Endothelial cell (in vitro differentiated cells): ENCODE results near the gene BRICD5. TPM values are rescaled to one million over a fixed set of nuclear protein-coding genes. Genes with fewer than 3 reads are reported as not detected.

ENCODE experiments used
- DNase-seq: peaks from one replicate; pipeline ENCODE4 v3.0.0; 2021; ENCODE audit warnings: low spot score
- H3K27ac Mint-ChIP-seq: one replicate; pipeline ENCODE4 v1.8.0; 2021; ENCODE audit warnings: mixed read lengths, inconsistent platforms; ENCODE audit not compliant: unreplicated experiment
- H3K27me3 Mint-ChIP-seq: one replicate; pipeline ENCODE4 v1.8.0; 2021; ENCODE audit warnings: mild to moderate bottlenecking, moderate library complexity, mixed read lengths, inconsistent platforms; ENCODE audit not compliant: unreplicated experiment
- H3K36me3 Mint-ChIP-seq: one replicate; pipeline ENCODE4 v1.8.0; 2021; ENCODE audit warnings: mild to moderate bottlenecking, low read depth, mixed read lengths, inconsistent platforms; ENCODE audit not compliant: unreplicated experiment
- H3K4me1 Mint-ChIP-seq: one replicate; pipeline ENCODE4 v1.8.0; 2021; ENCODE audit warnings: mild to moderate bottlenecking, mixed read lengths, inconsistent platforms; ENCODE audit not compliant: unreplicated experiment
- H3K4me3 Mint-ChIP-seq: one replicate; pipeline ENCODE4 v1.8.0; 2021; ENCODE audit warnings: mild to moderate bottlenecking, mixed read lengths, inconsistent platforms; ENCODE audit not compliant: unreplicated experiment
- H3K9me3 Mint-ChIP-seq: one replicate; pipeline ENCODE4 v1.8.0; 2021; ENCODE audit warnings: mixed read lengths, inconsistent platforms; ENCODE audit not compliant: unreplicated experiment
- total RNA-seq: library from RNA; stranded (reverse); fragmentation: NEBNext Ultra II Directional; extraction: Animal tissue kit (Norgen Biotek cat#: 25700); gene quantifications from one replicate; pipeline ENCODE4 v1.2.1, GENCODE V29; 2021; ENCODE audit not compliant: unreplicated experiment
- TF ChIP-seq, protein P1 (sequence below): fragments of 200-600 bp; sonication (generic); IDR thresholded peaks from one replicate; pipeline ENCODE4 v1.5.0; 2021; ENCODE audit warnings: antibody characterized with exemption; ENCODE audit not compliant: unreplicated experiment

BRICD5 gene
- total RNA-seq, 1 donor from 2014 or later = 21.1 TPM

DNA sequence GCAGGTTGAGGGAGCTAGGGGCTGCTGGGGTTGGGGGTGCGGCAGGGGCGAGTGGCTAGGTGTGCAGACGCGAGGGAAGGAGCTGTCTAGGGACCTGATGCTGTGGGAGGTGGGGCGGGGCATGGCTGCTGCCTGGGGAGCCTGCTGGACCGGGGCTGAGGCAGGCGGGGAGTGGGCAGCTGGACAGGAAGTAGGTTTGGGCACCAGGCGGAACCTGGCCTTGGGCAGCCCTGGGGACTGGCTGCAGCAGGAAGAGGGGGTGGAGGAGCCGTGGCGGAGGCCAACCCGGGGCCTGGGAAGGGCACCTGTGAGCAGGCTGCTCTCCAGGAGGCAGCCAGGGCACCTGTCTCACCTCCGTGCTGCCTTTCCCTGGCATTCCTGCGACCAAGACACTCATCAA is 19.7 kb upstream of the BRICD5 start:
- TF ChIP-seq, protein P1, sequence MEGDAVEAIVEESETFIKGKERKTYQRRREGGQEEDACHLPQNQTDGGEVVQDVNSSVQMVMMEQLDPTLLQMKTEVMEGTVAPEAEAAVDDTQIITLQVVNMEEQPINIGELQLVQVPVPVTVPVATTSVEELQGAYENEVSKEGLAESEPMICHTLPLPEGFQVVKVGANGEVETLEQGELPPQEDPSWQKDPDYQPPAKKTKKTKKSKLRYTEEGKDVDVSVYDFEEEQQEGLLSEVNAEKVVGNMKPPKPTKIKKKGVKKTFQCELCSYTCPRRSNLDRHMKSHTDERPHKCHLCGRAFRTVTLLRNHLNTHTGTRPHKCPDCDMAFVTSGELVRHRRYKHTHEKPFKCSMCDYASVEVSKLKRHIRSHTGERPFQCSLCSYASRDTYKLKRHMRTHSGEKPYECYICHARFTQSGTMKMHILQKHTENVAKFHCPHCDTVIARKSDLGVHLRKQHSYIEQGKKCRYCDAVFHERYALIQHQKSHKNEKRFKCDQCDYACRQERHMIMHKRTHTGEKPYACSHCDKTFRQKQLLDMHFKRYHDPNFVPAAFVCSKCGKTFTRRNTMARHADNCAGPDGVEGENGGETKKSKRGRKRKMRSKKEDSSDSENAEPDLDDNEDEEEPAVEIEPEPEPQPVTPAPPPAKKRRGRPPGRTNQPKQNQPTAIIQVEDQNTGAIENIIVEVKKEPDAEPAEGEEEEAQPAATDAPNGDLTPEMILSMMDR = no peak
- Mint-ChIP-seq H3K27me3 (peaks cover 3% of the 10 kb centered on the region), H3K36me3 (no peaks in the 10 kb centered on the region), H3K9me3 (no peaks in the 10 kb centered on the region), H3K4me3 (no peak overlapping the region), H3K27ac (no peak overlapping the region), H3K4me1 (no peaks in the 10 kb centered on the region)
- no peak for DNase-seq

DNA sequence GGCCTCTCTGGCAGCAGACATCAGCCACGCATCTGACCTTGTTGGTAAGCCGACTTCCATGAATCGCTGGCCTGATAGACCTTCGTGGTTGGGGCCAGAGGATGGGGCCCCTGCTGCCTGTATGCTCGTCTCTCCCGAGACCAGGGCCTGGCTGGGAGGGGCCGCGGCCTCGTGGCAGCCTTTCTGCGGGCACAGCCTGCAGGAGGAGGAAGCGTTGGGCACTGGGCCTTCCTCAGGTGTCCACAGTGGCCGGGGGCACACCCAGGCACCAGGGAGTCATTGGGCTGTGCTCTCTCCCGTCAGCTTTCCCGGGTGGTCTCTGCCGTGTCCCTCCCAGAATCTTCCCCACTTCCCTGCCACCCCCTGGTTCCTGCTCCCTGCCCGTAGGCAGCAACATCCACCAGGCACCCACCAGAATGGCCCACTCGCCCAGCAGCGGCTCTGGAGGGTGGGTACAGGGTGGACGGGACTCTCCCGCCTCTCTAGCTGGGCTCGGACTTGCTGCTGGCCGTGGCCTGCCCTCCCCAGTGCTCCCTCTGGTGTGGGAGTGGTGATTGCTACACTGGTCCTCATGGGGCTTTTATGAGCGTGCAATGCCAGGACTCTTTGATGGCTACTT is 19.1 kb upstream of the BRICD5 start:
- Mint-ChIP-seq H3K36me3 (no peaks in the 10 kb centered on the region), H3K27me3 (peaks cover 6% of the 10 kb centered on the region), H3K4me1 (no peaks in the 10 kb centered on the region), H3K4me3 (no peak overlapping the region), H3K27ac (no peak overlapping the region), H3K9me3 (no peaks in the 10 kb centered on the region)
- TF ChIP-seq, protein P1 = no peak
- no peak for DNase-seq

DNA sequence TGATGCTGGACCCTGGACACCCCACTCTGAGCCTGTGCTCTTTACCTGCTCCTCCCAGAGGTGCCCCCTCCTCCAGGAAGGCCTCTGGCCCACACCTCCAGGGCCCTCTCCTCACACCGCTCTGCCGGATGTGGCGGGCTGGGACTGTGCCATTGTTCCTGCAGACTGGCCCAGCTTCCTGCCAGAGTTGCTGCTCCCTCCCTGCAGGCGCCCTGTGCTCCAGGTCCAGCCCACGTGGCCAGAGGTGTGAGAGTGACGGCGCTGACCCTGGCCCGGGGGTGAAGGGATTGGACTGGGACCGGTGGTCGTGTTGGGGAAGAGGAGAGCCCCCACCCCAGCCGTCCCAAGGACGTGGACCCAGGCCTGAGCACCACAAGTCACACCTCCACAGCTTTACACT is 18.4 kb upstream of the BRICD5 start:
- no peak for DNase-seq
- no peak overlapping the region for H3K27ac Mint-ChIP-seq

DNA sequence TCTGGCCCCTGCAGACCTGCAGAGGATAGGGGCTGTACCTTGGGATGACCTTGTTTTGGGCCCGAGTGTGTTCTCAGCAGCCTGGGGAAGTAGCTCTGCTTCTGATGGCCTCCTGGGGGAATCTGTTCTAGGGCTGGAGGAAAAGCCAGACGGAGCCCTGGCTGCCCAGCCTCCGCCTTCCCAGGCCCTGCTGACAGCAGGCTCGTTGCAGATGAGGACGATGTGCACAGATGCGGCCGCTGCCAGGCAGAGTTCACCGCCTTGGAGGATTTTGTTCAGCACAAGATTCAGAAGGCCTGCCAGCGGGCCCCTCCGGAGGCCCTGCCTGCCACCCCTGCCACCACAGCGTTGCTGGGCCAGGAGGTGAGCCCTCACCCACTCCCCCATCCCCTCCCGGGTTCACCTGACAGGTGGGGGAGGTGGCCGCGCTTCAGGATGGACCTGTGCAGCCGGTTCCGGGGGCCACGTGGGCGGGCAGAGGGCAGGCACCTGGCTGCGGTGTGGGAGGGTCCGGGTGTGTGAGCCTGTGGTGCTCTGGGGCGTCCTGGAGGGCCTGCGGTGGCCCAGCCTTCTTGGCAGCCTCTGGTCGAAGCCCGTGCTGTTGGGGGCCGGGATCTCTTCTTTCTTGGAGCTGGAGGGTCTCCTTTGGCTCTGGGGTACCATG is 17.6 kb upstream of the BRICD5 start:
- no peaks in the 10 kb centered on the region for H3K36me3 Mint-ChIP-seq
- H3K9me3 Mint-ChIP-seq = no peaks in the 10 kb centered on the region
- no peaks in the 10 kb centered on the region for H3K4me1 Mint-ChIP-seq
- H3K4me3 Mint-ChIP-seq = no peak overlapping the region
- peaks cover 6% of the 10 kb centered on the region for H3K27me3 Mint-ChIP-seq
- TF ChIP-seq, protein P1 = no peak
- no peak for DNase-seq
- no peak overlapping the region for H3K27ac Mint-ChIP-seq

More for the DNA sequence above, 18.4 kb upstream of the BRICD5 start:
- Mint-ChIP-seq H3K4me3 (no peak overlapping the region), H3K4me1 (no peaks in the 10 kb centered on the region), H3K27me3 (peaks cover 6% of the 10 kb centered on the region), H3K36me3 (no peaks in the 10 kb centered on the region), H3K9me3 (no peaks in the 10 kb centered on the region)
- TF ChIP-seq, protein P1 = no peak

GRCh38 chr16:2226918-2227317 is 16.3 kb upstream of the BRICD5 start:
- H3K9me3 Mint-ChIP-seq = no peaks in the 10 kb centered on the region
- no peaks in the 10 kb centered on the region for H3K36me3 Mint-ChIP-seq
- H3K27me3 Mint-ChIP-seq = peaks cover 7% of the 10 kb centered on the region

More at GRCh38 chr16:2226918-2227317, 16.3 kb upstream of the BRICD5 start:
- DNase-seq = no peak
- no peak overlapping the region for H3K27ac Mint-ChIP-seq
- no peak overlapping the region for H3K4me3 Mint-ChIP-seq
- no peaks in the 10 kb centered on the region for H3K4me1 Mint-ChIP-seq
- TF ChIP-seq, protein P1 = no peak
